HG03442 (cell line): ENCODE data around the gene CTRB2.
"Not testable (repeated sequence)": the region's sequence is repeated elsewhere in the genome, so short reads cannot be mapped to it uniquely, and the experiment has no call there.

Experiments
- ATAC-seq: cut with Tn5 transposase; IDR thresholded peaks from one replicate; pipeline ENCODE4 v1.9.1; 2021; ENCODE audit warnings: mild to moderate bottlenecking, moderate library complexity; ENCODE audit not compliant: unreplicated experiment

Gene CTRB2

GRCh38 chr16:75207831-75208230, 870 bp upstream of the CTRB2 start:
- ATAC-seq = no peak

- ATAC-seq = not testable (repeated sequence)
Observed at GRCh38 chr16:75205961-75206748, 806 bp downstream of the CTRB2 start.

GRCh38 chr16:75205438-75205837, 1.5 kb downstream of the CTRB2 start:
- not testable (repeated sequence) for ATAC-seq

- ATAC-seq = not testable (repeated sequence)
Observed at GRCh38 chr16:75204905-75205304, 2.1 kb downstream of the CTRB2 start.

- ATAC-seq = no peak
Observed at GRCh38 chr16:75204410-75204758, 2.6 kb downstream of the CTRB2 start.

- ATAC-seq = no peak
Observed at GRCh38 chr16:75203667-75204409, 3.1 kb downstream of the CTRB2 start.

- ATAC-seq = no peak
Observed at GRCh38 chr16:75203096-75203495, 3.9 kb downstream of the CTRB2 start.

- no peak for ATAC-seq
Observed at GRCh38 chr16:75202069-75202590, 4.8 kb downstream of the CTRB2 start.

- ATAC-seq = no peak
Observed at GRCh38 chr16:75198135-75198600, 8.8 kb downstream of the CTRB2 start.

GRCh38 chr16:75197522-75198134, 9.3 kb downstream of the CTRB2 start:
- no peak for ATAC-seq

- ATAC-seq = no peak
Observed at GRCh38 chr16:75196836-75197235, 10.1 kb downstream of the CTRB2 start.

- no peak for ATAC-seq
Observed at GRCh38 chr16:75195811-75196790, 10.9 kb downstream of the CTRB2 start.

- no peak for ATAC-seq
Observed at GRCh38 chr16:75193730-75194444, 13.1 kb downstream of the CTRB2 start.

- no peak for ATAC-seq
Observed at GRCh38 chr16:75193265-75193650, 13.7 kb downstream of the CTRB2 start.

GRCh38 chr16:75192606-75193264, 14.2 kb downstream of the CTRB2 start:
- ATAC-seq = no peak

- no peak for ATAC-seq
Observed at GRCh38 chr16:75189638-75190245, 17.2 kb downstream of the CTRB2 start.

GRCh38 chr16:75188832-75189477, 18.0 kb downstream of the CTRB2 start:
- ATAC-seq = no peak

GRCh38 chr16:75181630-75182029, 25.3 kb downstream of the CTRB2 start:
- no peak for ATAC-seq
